HG03060 (cell line): ENCODE data around the gene RNU5B-1.

ENCODE experiments used
- ATAC-seq: cut with Tn5 transposase; IDR thresholded peaks from one replicate; pipeline ENCODE4 v1.9.1; 2021; ENCODE audit warnings: low read depth, moderate number of reproducible peaks; ENCODE audit not compliant: unreplicated experiment

RNU5B-1 gene

DNA sequence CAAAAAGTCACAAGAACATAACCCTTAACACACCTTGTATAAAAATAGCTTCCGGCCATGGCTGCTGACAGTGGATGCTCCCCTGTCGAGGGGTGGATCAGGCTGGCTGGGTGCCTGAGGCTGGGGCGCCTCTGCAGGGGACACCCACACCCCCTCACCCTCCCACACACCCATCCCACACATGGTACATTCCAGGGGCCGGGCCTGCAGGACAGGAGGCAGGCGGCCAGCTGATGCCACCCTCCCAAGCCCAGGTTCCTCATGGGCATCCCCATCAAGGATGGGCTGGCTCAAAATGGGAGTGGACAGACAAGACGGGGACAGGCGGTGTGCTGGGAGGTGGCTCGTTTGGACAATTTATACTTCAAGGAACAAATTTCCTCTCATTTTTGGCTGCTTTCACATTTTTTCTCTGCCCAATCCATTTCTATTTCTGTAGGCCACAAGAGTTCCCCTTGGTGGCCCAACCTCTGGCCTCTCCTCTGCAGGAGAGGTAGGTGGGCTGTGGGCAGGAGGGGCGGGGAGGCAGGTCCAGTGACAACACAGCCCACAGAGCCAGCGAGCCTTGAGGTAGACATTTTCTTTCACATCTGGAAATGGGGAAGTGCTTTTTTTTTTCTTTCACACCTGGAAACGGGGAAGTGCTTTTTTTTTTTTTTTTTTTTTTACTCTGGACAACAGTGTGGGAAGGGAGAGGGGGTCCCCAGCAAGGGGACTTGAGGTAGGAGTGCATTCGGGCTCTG lies 23.3 kb downstream of the RNU5B-1 start:
- no peak for ATAC-seq

DNA sequence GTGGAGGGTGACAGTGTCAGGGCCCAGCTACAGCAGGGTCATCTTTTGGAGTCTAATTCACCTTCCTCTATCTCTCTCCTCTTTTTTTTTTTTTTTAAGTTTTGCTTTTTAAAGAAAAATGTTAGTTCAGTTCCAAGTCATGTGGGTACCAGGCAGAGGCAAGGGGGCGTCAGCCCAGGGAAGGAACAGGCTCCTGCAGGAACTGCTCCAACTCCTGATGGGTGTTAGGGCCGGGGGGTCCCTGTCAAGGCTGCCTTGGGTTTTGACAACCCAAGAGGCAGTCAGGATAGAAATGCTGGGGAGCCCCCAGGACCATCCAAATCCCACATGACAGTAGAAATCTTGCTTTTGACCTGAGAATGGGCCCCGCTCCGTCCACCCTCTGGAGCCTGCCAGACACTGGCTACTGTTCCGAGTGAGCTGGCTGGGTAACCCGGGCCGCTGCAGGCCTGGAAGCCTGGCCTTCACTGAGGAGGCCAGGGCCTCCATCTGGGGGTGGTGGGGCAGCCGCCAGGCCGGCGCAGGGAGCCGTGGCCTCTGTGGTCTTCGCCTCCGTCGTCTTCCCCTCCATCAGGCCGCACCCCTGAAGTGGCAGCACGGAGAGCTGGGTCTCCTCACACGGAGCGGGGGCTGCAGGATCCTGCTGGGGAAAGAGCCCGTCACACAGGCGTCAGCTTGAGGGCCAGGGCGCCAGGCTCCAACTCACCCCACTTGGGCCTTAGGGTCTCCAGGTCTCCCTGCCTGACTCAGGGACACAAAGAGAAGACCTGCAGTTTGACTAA lies 24.2 kb downstream of the RNU5B-1 start:
- no peak for ATAC-seq

DNA sequence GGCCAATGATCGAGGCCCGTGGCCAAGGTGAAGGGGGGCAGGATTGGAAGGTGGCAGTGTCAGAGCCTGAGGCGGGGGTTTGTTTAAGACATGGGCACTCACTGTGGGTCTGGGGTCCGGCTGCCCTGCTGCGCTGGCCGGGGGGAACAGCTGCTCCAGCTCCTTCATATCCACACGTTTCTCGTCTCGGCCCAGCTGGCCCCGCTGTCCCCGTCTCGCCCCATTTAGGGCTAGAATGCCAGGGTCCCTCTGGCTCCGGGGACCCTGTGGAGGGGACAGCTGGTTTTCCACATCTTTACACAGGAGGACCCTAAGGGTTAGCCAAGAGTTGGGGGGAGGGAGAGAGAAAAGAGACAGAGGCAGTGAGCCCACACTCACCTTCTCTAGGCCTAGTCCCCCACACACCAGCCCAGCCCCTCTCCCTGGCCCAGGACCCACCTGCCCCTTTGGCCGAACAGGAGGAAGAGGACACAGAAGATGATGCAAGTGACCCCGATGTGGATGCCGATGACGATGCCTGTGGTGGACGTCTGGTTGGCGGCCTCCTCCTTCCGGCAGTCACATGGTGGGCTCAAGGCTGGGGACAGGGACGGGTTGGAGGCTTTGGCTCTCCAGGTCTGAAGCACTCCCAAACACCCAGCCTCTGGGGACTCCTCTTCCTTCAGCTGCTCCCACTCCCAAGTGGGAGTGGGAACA lies 25.0 kb downstream of the RNU5B-1 start:
- ATAC-seq = no peak

DNA sequence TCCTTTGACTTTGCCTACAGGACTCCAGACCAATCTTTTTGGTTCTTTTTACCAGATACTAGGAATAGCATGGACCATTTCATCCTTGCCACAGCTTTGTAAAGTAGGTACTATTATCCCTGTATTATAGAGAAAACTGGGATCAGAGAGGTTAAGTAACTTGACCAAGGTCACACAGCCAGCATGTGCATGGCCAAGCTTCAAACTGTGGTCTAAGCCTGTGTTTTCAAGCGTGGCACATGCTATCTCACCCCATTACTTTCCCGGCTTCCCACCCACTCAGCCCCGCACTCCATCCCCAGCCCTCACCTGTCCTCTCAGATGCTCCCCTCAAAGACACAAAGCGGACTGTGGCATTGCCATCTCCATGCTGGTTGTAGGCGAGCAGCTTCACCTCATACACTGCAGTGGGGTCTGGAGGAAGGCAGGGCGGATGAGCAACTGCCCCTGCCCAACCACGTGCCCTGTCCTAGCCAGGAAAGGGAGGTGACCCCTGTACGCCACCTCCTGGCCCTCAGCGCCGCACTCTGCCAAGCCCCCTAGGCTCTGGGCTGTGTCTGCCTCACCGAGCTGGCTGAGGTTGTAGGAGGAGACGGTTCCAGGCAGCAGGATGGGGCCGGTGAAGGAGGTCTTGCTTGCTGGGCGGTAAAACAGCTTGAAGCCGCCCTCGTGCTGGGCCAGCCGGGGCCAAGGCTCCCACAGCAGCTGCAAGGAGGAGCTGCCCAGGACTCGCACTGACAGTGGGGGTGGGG lies 25.7 kb downstream of the RNU5B-1 start:
- no peak for ATAC-seq

DNA sequence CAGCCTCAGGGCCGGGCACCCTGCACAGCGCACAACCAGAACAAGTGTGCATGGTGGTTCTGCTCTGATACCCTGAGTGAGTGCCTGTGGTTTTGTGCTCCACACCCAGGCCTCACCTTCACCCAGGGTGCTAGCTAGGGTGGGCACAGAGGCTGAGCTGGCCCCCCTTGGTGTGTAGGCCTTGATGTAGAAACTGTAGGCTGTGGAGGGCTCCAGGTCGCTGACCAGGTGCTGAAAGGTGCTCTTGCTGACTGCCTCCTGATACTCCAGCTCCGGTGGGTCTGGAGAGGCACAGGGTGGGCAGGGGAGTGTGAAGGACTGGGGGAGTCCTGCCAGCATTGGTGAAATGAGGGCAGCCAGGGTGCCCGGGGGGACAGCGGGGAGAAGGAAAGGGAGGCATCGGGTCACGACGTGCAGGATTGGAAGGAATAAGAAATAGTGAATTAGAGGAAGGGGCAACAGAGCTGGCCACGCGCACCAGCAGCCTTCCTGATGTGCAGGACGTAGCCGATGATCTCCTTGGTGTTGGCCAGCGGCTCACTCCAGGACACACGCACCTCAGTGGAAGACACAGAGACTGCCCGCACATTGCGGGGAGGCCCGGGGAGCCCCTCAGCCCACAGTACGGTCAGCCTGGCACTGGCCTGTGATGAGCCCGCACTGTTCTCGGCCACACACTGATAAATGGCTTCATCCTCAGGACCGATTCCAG lies 26.6 kb downstream of the RNU5B-1 start:
- no peak for ATAC-seq

DNA sequence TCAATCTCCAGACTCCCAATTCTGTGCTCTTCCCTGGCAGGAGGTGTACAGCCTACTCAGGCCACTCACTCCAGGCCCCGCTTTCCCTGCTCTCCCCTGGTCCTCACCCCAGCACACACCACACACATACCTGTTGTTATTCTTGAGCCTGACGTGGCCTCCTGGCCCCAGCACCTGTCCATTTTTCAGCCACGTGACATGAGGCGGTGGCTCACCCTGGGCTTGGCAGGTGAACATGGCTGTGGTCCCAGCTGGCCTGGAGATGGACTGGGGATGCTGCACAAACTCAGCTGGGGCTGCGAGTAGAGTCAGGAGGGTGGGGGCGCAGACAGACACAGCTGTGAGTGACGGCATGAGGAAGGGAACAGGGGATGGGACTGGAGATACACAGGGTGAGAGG lies 27.3 kb downstream of the RNU5B-1 start:
- ATAC-seq = no peak

DNA sequence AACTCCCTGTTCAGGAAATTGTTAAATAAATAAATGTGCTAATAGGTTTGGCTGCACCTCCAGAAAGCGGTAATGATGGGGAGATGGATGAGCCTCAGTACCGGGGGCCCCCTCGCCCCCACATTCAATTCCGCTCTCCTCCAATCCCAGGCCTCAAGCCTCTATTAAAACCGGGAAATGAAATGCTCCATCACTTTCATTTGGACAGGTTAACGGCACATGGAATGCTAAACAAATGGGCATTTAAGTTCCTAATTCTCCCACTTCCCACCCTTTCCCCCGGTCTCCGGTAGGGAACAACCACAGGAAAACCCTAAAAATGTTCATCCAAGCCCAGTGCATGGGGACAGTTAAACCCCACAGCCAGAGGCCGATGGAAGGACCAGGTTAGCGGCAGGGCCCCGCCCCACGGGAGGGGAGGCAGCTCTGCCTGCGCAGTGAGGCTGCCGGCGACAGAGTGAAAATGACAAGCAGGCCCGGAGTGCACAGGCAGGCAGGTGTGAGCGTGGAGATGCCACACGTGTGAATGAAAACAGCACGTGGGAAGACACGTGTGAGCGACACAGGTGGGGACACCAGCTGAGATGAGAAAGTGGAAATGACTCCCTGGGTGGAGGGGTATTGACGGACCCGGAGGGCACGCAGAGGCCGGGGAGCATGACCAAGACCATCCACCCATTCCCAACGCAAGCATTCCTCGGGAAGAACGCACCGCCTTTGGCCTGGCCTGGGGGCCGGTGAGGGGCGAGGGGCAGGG lies 28.1 kb downstream of the RNU5B-1 start:
- ATAC-seq = no peak

DNA sequence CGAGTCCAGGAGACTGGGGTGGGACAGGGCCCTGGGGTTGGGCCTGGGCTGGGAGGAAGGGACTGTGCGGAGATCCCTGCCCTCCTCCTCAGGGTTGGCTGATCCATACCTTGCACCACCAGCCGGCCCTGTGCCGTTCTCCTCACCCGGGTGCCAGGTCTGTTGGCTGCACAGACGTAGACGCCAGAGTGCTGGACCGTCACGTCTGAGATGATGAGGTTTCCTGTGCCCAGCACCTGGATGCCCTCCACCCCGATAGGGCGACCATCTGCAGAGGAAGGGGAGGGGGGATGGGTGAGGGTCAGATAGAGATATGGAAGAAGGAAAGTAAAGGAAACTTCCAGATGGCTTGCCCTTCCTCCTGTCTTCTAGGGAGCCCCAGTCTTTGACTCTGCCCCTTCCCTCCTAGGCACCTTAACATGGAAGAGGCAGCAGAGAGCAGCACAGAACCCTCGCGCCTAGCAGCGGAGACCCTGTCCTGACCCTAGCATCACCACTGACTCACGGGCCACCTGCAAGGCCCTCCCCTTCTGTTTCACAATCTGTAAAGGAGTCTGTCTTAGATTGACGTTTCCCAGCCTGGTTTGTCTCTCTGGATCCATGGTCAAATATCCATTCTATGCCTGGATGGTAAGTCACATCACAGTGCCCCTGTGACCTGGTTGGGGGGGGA lies 28.8 kb downstream of the RNU5B-1 start:
- ATAC-seq = no peak

DNA sequence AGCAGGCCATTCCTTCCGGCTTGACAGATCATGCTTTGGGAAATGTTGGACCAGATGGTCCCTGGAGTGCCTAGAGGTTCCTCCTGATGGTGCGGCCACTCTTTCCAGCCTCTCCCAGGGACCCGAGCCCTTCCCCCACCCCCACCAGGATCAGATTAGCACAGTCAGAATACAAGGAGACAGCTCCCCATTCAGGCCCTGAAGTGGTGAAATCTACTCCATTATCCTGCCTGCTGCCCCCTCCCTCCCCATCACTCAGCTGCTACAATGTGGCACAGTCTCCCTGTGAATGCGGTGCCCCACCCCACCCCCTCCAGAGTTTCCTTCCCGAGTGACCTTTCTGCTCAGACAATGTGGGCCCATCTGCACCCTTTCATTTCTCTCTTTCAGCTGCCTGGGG lies 29.4 kb downstream of the RNU5B-1 start:
- ATAC-seq = no peak

DNA sequence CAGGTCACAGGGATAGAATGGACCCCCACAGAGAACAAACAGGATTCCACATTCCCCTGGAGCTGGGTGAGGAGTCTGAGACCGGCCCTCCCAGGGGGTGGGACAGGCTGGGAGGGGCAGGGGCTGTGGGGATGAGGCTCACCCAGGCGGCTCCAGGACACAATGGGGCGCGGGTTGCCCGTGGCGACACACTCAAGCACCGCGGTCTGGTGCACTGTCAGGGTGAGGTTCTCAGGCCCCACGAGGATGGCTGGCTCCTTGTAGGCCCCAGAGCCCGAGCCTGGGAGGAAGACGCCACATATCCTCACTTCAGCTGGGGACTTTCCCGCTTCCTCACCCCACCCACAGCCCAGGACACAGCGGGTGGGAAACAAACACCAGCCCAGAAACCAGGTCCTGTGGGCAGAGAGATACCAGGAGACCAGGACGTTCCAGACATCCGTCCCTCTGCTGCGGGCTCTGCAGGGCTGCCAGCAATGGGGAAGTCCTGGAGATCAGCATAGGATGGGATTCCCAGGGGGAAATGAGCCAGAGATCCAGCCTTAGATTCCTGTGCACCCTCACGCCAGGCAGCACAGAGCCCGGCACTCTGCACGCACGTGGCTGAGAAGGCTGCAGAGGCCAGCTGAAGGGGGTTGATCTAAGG lies 30.2 kb downstream of the RNU5B-1 start:
- ATAC-seq = no peak

DNA sequence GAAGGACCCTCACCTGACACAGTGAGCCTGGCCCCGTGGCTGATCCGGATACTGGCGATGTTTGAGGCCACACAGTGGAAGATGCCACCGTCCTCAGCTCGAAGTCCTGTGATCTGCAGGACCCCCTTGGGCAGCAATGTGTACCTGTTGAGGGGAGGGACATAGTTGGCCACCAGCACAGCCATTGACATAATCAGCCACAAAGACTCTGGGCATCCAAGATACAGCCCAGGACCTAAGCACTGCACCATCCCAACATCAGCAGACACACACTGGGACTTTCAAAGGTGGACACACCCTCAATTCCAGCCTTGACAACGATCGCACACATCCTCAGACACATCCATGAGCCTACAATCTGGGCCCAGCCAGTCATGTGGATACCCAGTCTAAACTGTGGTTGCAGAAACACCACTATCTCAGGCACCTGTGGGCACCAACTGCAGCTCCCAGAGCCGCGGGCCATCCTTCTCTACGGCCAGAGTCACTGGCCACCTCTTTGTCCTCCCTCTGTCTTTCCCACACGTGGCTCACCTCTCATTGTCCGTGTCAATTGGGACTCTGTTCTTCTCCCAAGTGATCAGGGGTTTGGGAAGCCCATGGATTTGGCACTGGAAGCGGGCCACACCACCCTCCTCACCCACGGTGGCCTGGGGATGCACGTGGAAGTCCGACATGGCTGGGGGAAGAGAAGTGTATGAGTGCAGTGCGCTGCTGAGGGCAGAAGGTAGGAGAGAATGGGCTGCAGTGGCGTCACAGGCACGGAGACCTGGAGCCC lies 31.0 kb downstream of the RNU5B-1 start:
- no peak for ATAC-seq

DNA sequence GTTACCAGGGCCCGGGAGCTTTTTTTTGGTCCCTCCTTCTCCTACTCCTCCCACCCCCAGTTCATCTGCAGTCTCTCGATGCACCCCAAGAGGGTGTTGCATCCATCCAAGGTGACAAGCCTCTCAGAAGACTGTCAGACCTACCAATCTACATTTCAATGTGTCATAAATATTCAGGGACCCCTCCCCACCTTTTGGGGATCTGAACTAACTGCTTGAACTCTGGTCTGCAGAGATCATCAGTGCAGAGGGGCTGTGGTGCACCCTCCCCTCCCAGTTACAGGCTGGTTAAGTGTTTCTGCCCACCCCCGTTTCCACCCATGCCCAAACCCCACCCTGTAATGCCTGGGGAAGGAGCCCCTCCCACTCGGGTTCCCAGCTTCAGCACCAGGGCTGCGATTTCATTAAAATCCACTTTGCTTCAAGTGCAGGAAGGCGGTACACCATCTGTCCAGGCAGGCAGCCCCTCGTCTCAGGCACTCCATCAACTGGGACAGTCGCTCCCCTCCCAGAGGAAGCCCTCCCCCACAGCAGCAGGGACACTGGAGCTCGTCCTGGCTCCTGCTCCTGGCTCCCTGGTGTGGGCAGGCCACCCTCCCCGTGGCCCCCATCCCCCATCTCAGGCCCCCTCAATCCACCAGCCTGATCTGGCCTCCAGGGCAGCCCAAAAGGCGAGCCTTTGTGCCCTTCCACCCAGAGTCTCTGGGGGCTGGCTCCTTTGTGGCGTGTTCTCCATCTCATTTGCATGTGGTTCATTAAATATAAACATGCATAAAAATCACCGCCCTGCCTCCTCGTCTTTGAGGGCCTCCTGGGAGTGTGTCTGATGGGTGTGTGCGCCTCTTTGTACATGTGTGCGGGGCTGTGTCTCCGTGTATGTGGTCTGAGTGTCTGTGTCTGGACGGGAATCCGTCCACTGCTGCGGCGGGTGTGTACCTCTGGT lies 32.3 kb downstream of the RNU5B-1 start:
- no peak for ATAC-seq

DNA sequence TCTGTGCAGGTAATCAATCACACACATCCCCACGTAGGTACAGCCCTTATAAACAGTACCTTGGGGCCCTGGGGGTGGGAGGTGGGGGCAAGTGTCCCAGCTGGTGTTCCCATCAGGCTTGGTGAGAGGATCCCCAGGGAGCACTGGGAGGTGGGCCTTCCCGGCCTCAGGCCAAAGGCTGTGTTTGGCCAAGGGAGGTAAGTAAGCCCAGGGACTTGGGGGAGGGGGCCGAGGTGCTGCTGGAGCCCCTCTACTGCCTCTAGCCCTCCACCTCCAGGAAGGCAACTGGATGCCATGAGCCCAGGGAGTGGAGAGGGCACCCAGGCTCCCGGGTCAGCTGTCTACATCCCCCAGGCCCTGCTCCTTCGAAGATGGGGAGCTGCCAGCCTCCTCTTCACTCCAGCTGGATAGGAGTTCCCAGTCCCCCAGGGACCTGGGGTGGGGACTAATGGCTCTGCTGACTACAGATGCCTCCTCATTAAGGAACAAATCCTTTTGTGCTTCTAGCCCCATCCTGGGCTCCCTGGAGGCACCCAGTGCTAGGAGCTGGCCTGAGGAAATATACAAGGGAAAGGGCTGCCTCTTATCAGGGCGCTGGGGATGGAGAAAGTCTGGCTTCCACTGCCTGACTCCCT lies 33.1 kb downstream of the RNU5B-1 start:
- ATAC-seq = no peak

DNA sequence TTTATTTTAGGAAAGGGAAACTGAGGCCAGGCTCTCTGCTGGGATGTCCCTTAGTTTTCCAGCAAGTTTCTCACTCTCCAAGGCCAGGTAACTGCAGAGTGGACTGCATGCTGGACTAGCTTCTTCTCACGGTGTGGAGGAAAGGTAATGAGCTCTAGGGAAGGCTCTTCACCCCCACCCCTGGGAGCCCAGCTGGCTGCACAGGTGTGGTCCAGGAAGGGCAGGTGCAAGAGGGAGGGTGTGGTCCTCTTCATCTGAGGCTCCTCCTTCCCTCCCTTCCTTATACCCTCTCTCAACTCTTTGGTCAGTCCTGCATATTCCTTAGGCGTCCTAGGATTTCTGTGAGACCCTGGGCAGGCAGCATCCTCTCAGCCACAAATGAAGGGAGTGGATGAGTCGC lies 33.9 kb downstream of the RNU5B-1 start:
- no peak for ATAC-seq

DNA sequence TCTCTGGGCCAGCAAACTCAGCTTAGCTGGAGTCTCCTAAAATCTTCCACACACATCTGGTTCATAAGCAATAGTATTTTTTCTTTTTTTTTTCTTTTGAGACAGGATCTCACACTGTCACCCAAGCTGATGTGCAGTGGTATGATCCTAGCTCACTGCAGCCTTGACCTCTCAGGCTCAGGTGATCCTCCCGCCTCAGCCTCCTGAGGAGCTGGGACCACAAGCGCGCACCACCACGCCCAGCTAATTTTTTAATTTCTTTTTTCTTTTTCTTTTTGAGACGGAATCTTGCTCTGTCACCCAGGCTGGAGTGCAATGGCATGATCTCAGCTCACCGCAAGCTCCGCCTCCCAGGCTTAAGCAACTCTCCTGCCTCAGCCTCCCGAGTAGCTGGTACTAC lies 34.3 kb downstream of the RNU5B-1 start:
- no peak for ATAC-seq

DNA sequence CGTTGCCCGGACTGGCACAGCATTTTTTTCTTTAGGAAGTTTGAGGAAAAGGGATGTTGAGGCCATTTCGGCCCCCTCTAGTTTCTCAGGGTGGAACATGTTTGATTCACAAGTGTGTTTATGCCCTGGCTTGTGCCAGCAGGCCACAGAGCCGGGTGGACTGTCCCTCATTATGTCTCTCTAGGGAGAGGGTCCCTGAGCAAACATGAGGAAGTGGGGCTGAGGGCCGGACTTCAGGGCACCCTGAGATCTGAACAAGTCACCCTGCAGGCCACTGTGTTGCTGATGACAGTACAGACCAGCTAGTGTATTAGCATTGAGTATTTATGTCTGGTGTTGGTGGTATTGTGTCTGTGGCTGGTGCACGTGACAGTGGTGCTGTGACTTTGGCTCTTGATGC lies 34.9 kb downstream of the RNU5B-1 start:
- ATAC-seq = no peak
